Neural progenitor cell (in vitro differentiated cells): ENCODE measurements around the gene AURKAIP1. TPM values are rescaled to one million over a fixed set of nuclear protein-coding genes. Genes with fewer than 3 reads are reported as not detected.

ENCODE experiments used
- DNase-seq: peaks from one replicate; pipeline ENCODE4 v3.0.0-alpha.2; 2016; ENCODE audit warnings: low spot score
- H2AFZ ChIP-seq: fragments of 200-600 bp; sonication (generic); replicated peaks from 2 replicates; pipeline ENCODE4 v1.6.1; 2016; ENCODE audit warnings: antibody characterized with exemption
- H3F3A ChIP-seq: fragments of 200-600 bp; sonication (generic); 2 replicates; pipeline ENCODE4 v1.6.1; 2016; ENCODE audit warnings: antibody characterized with exemption, low read depth
- H3K27ac ChIP-seq: fragments of 200-600 bp; sonication (generic); 2 replicates; pipeline ENCODE4 v1.5.1; 2016; ENCODE audit warnings: mild to moderate bottlenecking
- H3K27me3 ChIP-seq: fragments of 200-600 bp; sonication (generic); 2 replicates; pipeline ENCODE4 v1.6.1; 2016; ENCODE audit warnings: mild to moderate bottlenecking, moderate library complexity
- H3K36me3 ChIP-seq: fragments of 200-600 bp; sonication (generic); 2 replicates; pipeline ENCODE4 v1.5.1; 2016
- H3K4me1 ChIP-seq: fragments of 200-600 bp; sonication (generic); 2 replicates; pipeline ENCODE4 v1.6.1; 2016; ENCODE audit warnings: mixed run types
- H3K4me2 ChIP-seq: fragments of 200-600 bp; sonication (generic); 2 replicates; pipeline ENCODE4 v1.6.1; 2016
- H3K4me3 ChIP-seq: fragments of 200-600 bp; sonication (generic); 2 replicates; pipeline ENCODE4 v1.5.1; 2016
- H3K79me2 ChIP-seq: fragments of 200-600 bp; sonication (generic); 2 replicates; pipeline ENCODE4 v1.6.1; 2016; ENCODE audit warnings: low read depth
- H3K9ac ChIP-seq: fragments of 200-600 bp; sonication (generic); 2 replicates; pipeline ENCODE4 v1.6.1; 2016
- H3K9me3 ChIP-seq: fragments of 200-600 bp; sonication (generic); 2 replicates; pipeline ENCODE4 v1.5.1; 2016; ENCODE audit warnings: low read depth
- H4K20me1 ChIP-seq: fragments of 200-600 bp; sonication (generic); 2 replicates; pipeline ENCODE4 v1.6.1; 2016; ENCODE audit warnings: low read depth
- H3K27ac Mint-ChIP-seq: 3 replicates; pipeline ENCODE4 v1.8.0; 2021; ENCODE audit warnings: mixed read lengths
- H3K27me3 Mint-ChIP-seq: 2 replicates; pipeline ENCODE4 v1.8.0; 2022; ENCODE audit warnings: low read depth, mild to moderate bottlenecking, inconsistent platforms, moderate library complexity, mixed read lengths; ENCODE audit not compliant: insufficient read depth
- H3K36me3 Mint-ChIP-seq: 3 replicates; pipeline ENCODE4 v1.8.0; 2021; ENCODE audit warnings: mixed read lengths
- H3K4me1 Mint-ChIP-seq: 3 replicates; pipeline ENCODE4 v1.8.0; 2021; ENCODE audit warnings: mixed read lengths
- H3K4me3 Mint-ChIP-seq: 3 replicates; pipeline ENCODE4 v1.8.0; 2021; ENCODE audit warnings: mild to moderate bottlenecking, moderate library complexity, mixed read lengths
- H3K9me3 Mint-ChIP-seq: 3 replicates; pipeline ENCODE4 v1.8.0; 2020; ENCODE audit warnings: mixed read lengths
- CTCF ChIP-seq: fragments of 200-600 bp; sonication (generic); IDR thresholded peaks from 2 replicates; pipeline ENCODE4 v1.5.1; 2017; ENCODE audit warnings: antibody characterized with exemption, mild to moderate bottlenecking
- EZH2 ChIP-seq: fragments of 200-600 bp; sonication (generic); IDR thresholded peaks from 2 replicates; pipeline ENCODE4 v1.6.1; 2017; ENCODE audit warnings: antibody characterized with exemption, mild to moderate bottlenecking, moderate library complexity
- EZH2phosphoT487 ChIP-seq: fragments of 200-600 bp; sonication (generic); IDR thresholded peaks from 2 replicates; pipeline ENCODE4 v1.6.1; 2017; ENCODE audit warnings: antibody characterized with exemption
- total RNA-seq: library from RNA; depleted of rRNA; stranded (reverse); fragments of >200 nt; gene quantifications from 2 replicates; pipeline ENCODE4 v1.2.3, GENCODE V29; 2015; ENCODE audit warnings: low replicate concordance

AURKAIP1 gene
- total RNA-seq, 1 donor from 2014 or later = 26.4 TPM

- Histone ChIP-seq H3K36me3 (no peaks in the 10 kb centered on the region), H3K9me3 (no peaks in the 10 kb centered on the region), H3K4me1 (no peaks in the 10 kb centered on the region), H3K9ac (no peak overlapping the region), H3K4me3 (no peak overlapping the region), H3K4me2 (no peak overlapping the region), H3K27me3 (no peaks in the 10 kb centered on the region), H3F3A (peaks cover 9% of the 10 kb centered on the region), H4K20me1 (peaks cover 48% of the 10 kb centered on the region), H2AFZ (no peak overlapping the region), H3K79me2 (peaks cover 12% of the 10 kb centered on the region), H3K27ac (no peak overlapping the region)
- Mint-ChIP-seq H3K36me3 (peaks cover 10% of the 10 kb centered on the region), H3K27ac (no peak overlapping the region), H3K4me3 (no peak overlapping the region), H3K27me3 (peaks cover 2% of the 10 kb centered on the region), H3K9me3 (no peaks in the 10 kb centered on the region), H3K4me1 (no peaks in the 10 kb centered on the region)
- TF ChIP-seq CTCF = no peak
- no peak for TF ChIP-seq EZH2
- no peak for TF ChIP-seq EZH2phosphoT487
- DNase-seq = no peak
These were observed 34.8 kb downstream of the AURKAIP1 start for GRCh38 chr1:1340185-1340584.

- Histone ChIP-seq H3K27ac (no peak overlapping the region), H3K9me3 (no peaks in the 10 kb centered on the region), H3K27me3 (no peaks in the 10 kb centered on the region), H3K36me3 (no peaks in the 10 kb centered on the region), H3K79me2 (no peaks in the 10 kb centered on the region), H3K9ac (no peak overlapping the region), H3K4me2 (no peak overlapping the region), H2AFZ (no peak overlapping the region), H3K4me1 (no peaks in the 10 kb centered on the region), H3K4me3 (no peak overlapping the region), H4K20me1 (peaks cover 47% of the 10 kb centered on the region), H3F3A (peaks cover 12% of the 10 kb centered on the region)
- peaks cover 9% of the 10 kb centered on the region for H3K27me3 Mint-ChIP-seq
- H3K9me3 Mint-ChIP-seq = no peaks in the 10 kb centered on the region
- H3K4me1 Mint-ChIP-seq = no peaks in the 10 kb centered on the region
- no peak for DNase-seq
- no peak overlapping the region for H3K4me3 Mint-ChIP-seq
- H3K27ac Mint-ChIP-seq = no peak overlapping the region
- H3K36me3 Mint-ChIP-seq = peaks cover 10% of the 10 kb centered on the region
- TF ChIP-seq EZH2 = no peak
- no peak for TF ChIP-seq EZH2phosphoT487
- no peak for TF ChIP-seq CTCF
These were observed 36.7 kb downstream of the AURKAIP1 start for GRCh38 chr1:1338278-1338677.

- no peak for DNase-seq
- no peak overlapping the region for H3K4me3 Mint-ChIP-seq
- no peaks in the 10 kb centered on the region for H3K4me1 ChIP-seq
These were observed 37.2 kb downstream of the AURKAIP1 start for GRCh38 chr1:1337793-1338147.

More at GRCh38 chr1:1337793-1338147, 37.2 kb downstream of the AURKAIP1 start:
- no peaks in the 10 kb centered on the region for H3K9me3 Mint-ChIP-seq
- H3F3A ChIP-seq = peaks cover 12% of the 10 kb centered on the region
- H3K9me3 ChIP-seq = no peaks in the 10 kb centered on the region
- no peaks in the 10 kb centered on the region for H3K36me3 ChIP-seq
- H3K4me1 Mint-ChIP-seq = no peaks in the 10 kb centered on the region
- TF ChIP-seq EZH2phosphoT487 = no peak
- TF ChIP-seq CTCF = no peak
- no peak for TF ChIP-seq EZH2
- peaks cover 48% of the 10 kb centered on the region for H4K20me1 ChIP-seq
- no peak overlapping the region for H3K27ac Mint-ChIP-seq
- no peak overlapping the region for H3K27ac ChIP-seq
- no peak overlapping the region for H2AFZ ChIP-seq
- H3K27me3 Mint-ChIP-seq = peaks cover 9% of the 10 kb centered on the region
- H3K4me3 ChIP-seq = no peak overlapping the region
- H3K79me2 ChIP-seq = no peaks in the 10 kb centered on the region
- H3K36me3 Mint-ChIP-seq = peaks cover 10% of the 10 kb centered on the region
- no peak overlapping the region for H3K4me2 ChIP-seq
- no peaks in the 10 kb centered on the region for H3K27me3 ChIP-seq
- H3K9ac ChIP-seq = no peak overlapping the region
